WTC11 (cell line): ENCODE measurements around the gene RSPH1. TPM values are rescaled to one million over a fixed set of nuclear protein-coding genes. Genes with fewer than 3 reads are reported as not detected.

Source experiments
- ATAC-seq: fragments of 200-7000 bp; cut with Tn5 transposase; 2 replicates; pipeline ENCODE4 v1.10.0; 2021; ENCODE audit warnings: mild to moderate bottlenecking, moderate library complexity
- CTCF ChIA-PET: fragments of 300-600 bp; sonication (Branson Sonifier 250); formaldehyde crosslinking; loops from one replicate; lab custom pipeline; 2021; ENCODE audit warnings: antibody characterized with exemption; lab: Charles Lee
- POLR2A ChIA-PET: fragments of 350-600 bp; sonication (Branson Sonifier 250); formaldehyde crosslinking; loops from one replicate; lab custom pipeline; 2021; ENCODE audit warnings: antibody characterized with exemption; lab: Charles Lee
- DNase-seq: peaks from one replicate; pipeline ENCODE4 v3.0.0; 2021; ENCODE audit warnings: low spot score
- H3K27ac Mint-ChIP-seq: 2 replicates; pipeline ENCODE4 v1.8.0; 2021; ENCODE audit warnings: mixed read lengths
- H3K27me3 Mint-ChIP-seq: 2 replicates; pipeline ENCODE4 v1.8.0; 2021; ENCODE audit warnings: low read depth, mild to moderate bottlenecking, moderate library complexity, mixed read lengths
- H3K36me3 Mint-ChIP-seq: 2 replicates; pipeline ENCODE4 v1.8.0; 2021; ENCODE audit warnings: mixed read lengths
- H3K4me1 Mint-ChIP-seq: 2 replicates; pipeline ENCODE4 v1.8.0; 2022; ENCODE audit warnings: mixed read lengths
- H3K4me3 Mint-ChIP-seq: 2 replicates; pipeline ENCODE4 v1.8.0; 2021; ENCODE audit warnings: mild to moderate bottlenecking, moderate library complexity, mixed read lengths
- H3K9me3 Mint-ChIP-seq: 2 replicates; pipeline ENCODE4 v1.8.0; 2021; ENCODE audit warnings: mixed read lengths
- CBFB ChIP-seq: sonication (generic); formaldehyde crosslinking; IDR thresholded peaks from 2 replicates; pipeline ENCODE4 v1.8.1; 2022; ENCODE audit warnings: mild to moderate bottlenecking, low read depth, missing genetic modification reagents
- EMX1 ChIP-seq: fragments of 250-450 bp; sonication (Bioruptor Pico); IDR thresholded peaks from 2 replicates; pipeline ENCODE4 v1.8.0; 2021; ENCODE audit warnings: mild to moderate bottlenecking
- FOXK1 ChIP-seq: sonication (generic); formaldehyde crosslinking; IDR thresholded peaks from 2 replicates; pipeline ENCODE4 v1.8.0; 2022; ENCODE audit warnings: mild to moderate bottlenecking, moderate library complexity, missing genetic modification reagents
- GRHL2 ChIP-seq: fragments of 250-450 bp; sonication (Bioruptor Pico); IDR thresholded peaks from 2 replicates; pipeline ENCODE4 v1.8.0; 2022; ENCODE audit warnings: mild to moderate bottlenecking, moderate library complexity; ENCODE audit not compliant: insufficient replicate concordance, severe bottlenecking
- IRF2 ChIP-seq: sonication (generic); formaldehyde crosslinking; IDR thresholded peaks from 2 replicates; pipeline ENCODE4 v1.8.0; 2022; ENCODE audit warnings: low read depth, missing genetic modification reagents, borderline replicate concordance
- MYBL2 ChIP-seq: sonication (generic); formaldehyde crosslinking; IDR thresholded peaks from 2 replicates; pipeline ENCODE4 v1.8.1; 2023; ENCODE audit warnings: mild to moderate bottlenecking, moderate library complexity, missing genetic modification reagents
- PRDM15 ChIP-seq: sonication (generic); formaldehyde crosslinking; IDR thresholded peaks from 2 replicates; pipeline ENCODE4 v1.8.0; 2022; ENCODE audit warnings: missing genetic modification reagents
- PREB ChIP-seq: sonication (generic); formaldehyde crosslinking; IDR thresholded peaks from 2 replicates; pipeline ENCODE4 v1.8.1; 2022; ENCODE audit warnings: mild to moderate bottlenecking, missing genetic modification reagents, moderate library complexity, borderline replicate concordance
- RELA ChIP-seq: sonication (generic); formaldehyde crosslinking; IDR thresholded peaks from 2 replicates; pipeline ENCODE4 v1.8.1; 2022; ENCODE audit warnings: missing genetic modification reagents, mild to moderate bottlenecking, borderline replicate concordance
- SP1 ChIP-seq: sonication (generic); formaldehyde crosslinking; conservative IDR thresholded peaks from 2 replicates; pipeline ENCODE4 v1.8.1; 2022; ENCODE audit warnings: missing genetic modification reagents
- STAT6 ChIP-seq: sonication (generic); formaldehyde crosslinking; conservative IDR thresholded peaks from 2 replicates; pipeline ENCODE4 v1.8.1; 2023; ENCODE audit warnings: mild to moderate bottlenecking, low read depth, missing genetic modification reagents, moderate library complexity
- USF1 ChIP-seq: sonication (generic); formaldehyde crosslinking; IDR thresholded peaks from 2 replicates; pipeline ENCODE4 v1.8.0; 2022; ENCODE audit warnings: mild to moderate bottlenecking, missing genetic modification reagents
- ZNF317 ChIP-seq: sonication (generic); formaldehyde crosslinking; IDR thresholded peaks from 2 replicates; pipeline ENCODE4 v1.8.1; 2023; ENCODE audit warnings: low read depth, mild to moderate bottlenecking, moderate library complexity, missing genetic modification reagents, borderline replicate concordance
- ZNF416 ChIP-seq: fragments of 250-450 bp; sonication (Bioruptor Pico); IDR thresholded peaks from 2 replicates; pipeline ENCODE4 v1.9.0; 2021; ENCODE audit warnings: mild to moderate bottlenecking, inconsistent platforms
- ZNF671 ChIP-seq: fragments of 250-450 bp; sonication (Bioruptor Pico); IDR thresholded peaks from 2 replicates; pipeline ENCODE4 v1.8.0; 2021; ENCODE audit warnings: mild to moderate bottlenecking
- total RNA-seq: library from RNA; stranded (reverse); gene quantifications from 3 replicates; pipeline ENCODE4 v1.2.3, GENCODE V29; 2021
- TF ChIP-seq, protein P1 (sequence below): sonication (generic); formaldehyde crosslinking; IDR thresholded peaks from 2 replicates; pipeline ENCODE4 v1.8.1; 2023; ENCODE audit warnings: mild to moderate bottlenecking, missing genetic modification reagents, borderline replicate concordance
- TF ChIP-seq, protein P2 (sequence below): fragments of 200-600 bp; IDR thresholded peaks from 2 replicates; pipeline ENCODE4 v1.8.0; 2022; ENCODE audit warnings: antibody characterized with exemption
- TF ChIP-seq, protein P3 (sequence below): sonication (generic); formaldehyde crosslinking; IDR thresholded peaks from 2 replicates; pipeline ENCODE4 v1.8.1; 2022; ENCODE audit warnings: missing genetic modification reagents, borderline replicate concordance

RSPH1 gene
- total RNA-seq, 1 experiment from 2014 or later: 0.11 TPM

GRCh38 chr21:42435401-42435800 lies 60.6 kb downstream of the RSPH1 start (continued):
- TF ChIP-seq, protein P1, sequence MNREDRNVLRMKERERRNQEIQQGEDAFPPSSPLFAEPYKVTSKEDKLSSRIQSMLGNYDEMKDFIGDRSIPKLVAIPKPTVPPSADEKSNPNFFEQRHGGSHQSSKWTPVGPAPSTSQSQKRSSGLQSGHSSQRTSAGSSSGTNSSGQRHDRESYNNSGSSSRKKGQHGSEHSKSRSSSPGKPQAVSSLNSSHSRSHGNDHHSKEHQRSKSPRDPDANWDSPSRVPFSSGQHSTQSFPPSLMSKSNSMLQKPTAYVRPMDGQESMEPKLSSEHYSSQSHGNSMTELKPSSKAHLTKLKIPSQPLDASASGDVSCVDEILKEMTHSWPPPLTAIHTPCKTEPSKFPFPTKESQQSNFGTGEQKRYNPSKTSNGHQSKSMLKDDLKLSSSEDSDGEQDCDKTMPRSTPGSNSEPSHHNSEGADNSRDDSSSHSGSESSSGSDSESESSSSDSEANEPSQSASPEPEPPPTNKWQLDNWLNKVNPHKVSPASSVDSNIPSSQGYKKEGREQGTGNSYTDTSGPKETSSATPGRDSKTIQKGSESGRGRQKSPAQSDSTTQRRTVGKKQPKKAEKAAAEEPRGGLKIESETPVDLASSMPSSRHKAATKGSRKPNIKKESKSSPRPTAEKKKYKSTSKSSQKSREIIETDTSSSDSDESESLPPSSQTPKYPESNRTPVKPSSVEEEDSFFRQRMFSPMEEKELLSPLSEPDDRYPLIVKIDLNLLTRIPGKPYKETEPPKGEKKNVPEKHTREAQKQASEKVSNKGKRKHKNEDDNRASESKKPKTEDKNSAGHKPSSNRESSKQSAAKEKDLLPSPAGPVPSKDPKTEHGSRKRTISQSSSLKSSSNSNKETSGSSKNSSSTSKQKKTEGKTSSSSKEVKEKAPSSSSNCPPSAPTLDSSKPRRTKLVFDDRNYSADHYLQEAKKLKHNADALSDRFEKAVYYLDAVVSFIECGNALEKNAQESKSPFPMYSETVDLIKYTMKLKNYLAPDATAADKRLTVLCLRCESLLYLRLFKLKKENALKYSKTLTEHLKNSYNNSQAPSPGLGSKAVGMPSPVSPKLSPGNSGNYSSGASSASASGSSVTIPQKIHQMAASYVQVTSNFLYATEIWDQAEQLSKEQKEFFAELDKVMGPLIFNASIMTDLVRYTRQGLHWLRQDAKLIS: no peak
- TF ChIP-seq ZNF317 (CRISPR knock-in tag) (no peak), IRF2 (CRISPR knock-in tag) (no peak), ZNF416 (no peak)
- TF ChIP-seq, protein P2, sequence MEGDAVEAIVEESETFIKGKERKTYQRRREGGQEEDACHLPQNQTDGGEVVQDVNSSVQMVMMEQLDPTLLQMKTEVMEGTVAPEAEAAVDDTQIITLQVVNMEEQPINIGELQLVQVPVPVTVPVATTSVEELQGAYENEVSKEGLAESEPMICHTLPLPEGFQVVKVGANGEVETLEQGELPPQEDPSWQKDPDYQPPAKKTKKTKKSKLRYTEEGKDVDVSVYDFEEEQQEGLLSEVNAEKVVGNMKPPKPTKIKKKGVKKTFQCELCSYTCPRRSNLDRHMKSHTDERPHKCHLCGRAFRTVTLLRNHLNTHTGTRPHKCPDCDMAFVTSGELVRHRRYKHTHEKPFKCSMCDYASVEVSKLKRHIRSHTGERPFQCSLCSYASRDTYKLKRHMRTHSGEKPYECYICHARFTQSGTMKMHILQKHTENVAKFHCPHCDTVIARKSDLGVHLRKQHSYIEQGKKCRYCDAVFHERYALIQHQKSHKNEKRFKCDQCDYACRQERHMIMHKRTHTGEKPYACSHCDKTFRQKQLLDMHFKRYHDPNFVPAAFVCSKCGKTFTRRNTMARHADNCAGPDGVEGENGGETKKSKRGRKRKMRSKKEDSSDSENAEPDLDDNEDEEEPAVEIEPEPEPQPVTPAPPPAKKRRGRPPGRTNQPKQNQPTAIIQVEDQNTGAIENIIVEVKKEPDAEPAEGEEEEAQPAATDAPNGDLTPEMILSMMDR: no peak

DNA sequence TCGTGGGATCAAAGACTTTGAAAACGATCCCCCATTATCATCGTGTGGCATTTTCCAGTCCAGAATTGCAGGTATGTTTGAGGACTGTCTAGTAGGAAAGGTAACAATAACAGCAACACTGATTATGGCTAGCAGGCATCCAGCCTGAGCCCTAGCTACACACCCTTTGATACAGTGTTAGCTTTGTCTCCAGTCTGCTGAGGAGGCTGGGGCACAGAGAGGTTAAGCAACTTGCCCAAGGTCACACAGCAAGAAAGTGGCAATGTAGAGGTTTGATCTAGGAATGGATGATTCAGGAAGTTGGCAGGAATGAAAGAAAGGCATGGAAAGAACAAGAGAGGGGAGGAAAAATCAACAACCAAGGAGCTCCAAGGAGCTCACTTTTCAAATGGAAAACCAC lies 61.1 kb downstream of the RSPH1 start:
- Mint-ChIP-seq H3K27me3 (peaks cover 11% of the 10 kb centered on the region; the same call in 1 of the 2 replicates), H3K27ac (no peak overlapping the region), H3K9me3 (peaks cover 37% of the 10 kb centered on the region), H3K36me3 (peaks cover 3% of the 10 kb centered on the region; the same call in 1 of the 2 replicates), H3K4me1 (no peaks in the 10 kb centered on the region), H3K4me3 (no peak overlapping the region)
- no peak for TF ChIP-seq USF1
- no peak for TF ChIP-seq PRDM15
- TF ChIP-seq GRHL2 (CRISPR knock-in tag): no peak
- TF ChIP-seq RELA (CRISPR knock-in tag): no peak
- no peak for TF ChIP-seq ZNF671
- TF ChIP-seq CBFB (CRISPR knock-in tag): no peak
- TF ChIP-seq EMX1 (CRISPR knock-in tag): no peak
- TF ChIP-seq PREB: no peak
- TF ChIP-seq, protein P3, sequence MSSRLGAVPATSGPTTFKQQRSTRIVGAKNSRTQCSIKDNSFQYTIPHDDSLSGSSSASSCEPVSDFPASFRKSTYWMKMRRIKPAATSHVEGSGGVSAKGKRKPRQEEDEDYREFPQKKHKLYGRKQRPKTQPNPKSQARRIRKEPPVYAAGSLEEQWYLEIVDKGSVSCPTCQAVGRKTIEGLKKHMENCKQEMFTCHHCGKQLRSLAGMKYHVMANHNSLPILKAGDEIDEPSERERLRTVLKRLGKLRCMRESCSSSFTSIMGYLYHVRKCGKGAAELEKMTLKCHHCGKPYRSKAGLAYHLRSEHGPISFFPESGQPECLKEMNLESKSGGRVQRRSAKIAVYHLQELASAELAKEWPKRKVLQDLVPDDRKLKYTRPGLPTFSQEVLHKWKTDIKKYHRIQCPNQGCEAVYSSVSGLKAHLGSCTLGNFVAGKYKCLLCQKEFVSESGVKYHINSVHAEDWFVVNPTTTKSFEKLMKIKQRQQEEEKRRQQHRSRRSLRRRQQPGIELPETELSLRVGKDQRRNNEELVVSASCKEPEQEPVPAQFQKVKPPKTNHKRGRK (CRISPR knock-in tag): no peak
- TF ChIP-seq MYBL2: no peak
- TF ChIP-seq FOXK1 (CRISPR knock-in tag): no peak
- no peak for TF ChIP-seq ZNF317 (CRISPR knock-in tag)
- no peak for TF ChIP-seq SP1 (CRISPR knock-in tag)
- TF ChIP-seq STAT6 (CRISPR knock-in tag): no peak
- ChIA-PET POLR2A (no interaction called here), CTCF (no interaction called here)
- ATAC-seq (no peak), DNase-seq (no peak)
